ENCODE measurements around the gene TMEM163.
"Not testable (repeated sequence)": the region's sequence is repeated elsewhere in the genome, so short reads cannot be mapped to it uniquely, and the experiment has no call there.

TMEM163 gene

DNA sequence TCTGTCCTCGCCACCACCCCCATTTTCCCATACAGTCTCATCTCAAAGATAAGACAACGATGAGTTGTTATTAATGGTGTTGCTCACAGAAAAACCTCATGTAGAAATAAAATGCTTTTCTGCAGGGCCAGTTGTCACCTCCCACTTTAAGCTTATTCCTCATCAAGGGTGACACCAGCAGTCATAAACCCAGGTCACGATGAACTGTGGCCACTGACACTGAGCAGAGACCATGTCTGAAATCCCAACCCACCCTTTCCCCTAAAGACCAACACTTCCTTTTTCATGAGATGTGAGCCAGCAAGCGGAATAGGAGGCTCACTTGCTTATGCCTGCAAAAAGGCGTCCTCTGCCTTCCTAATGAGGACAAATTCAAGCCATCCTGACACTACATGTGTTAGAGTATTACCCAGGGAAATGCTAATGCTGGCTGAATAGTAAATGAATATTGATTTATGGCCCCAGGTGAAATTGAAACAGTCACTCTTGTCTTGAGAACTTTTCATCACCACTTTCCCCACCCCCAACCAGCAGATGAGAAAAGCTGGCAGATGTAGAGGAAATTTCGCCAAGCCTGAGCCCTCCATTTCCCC lies 236.6 kb downstream of the TMEM163 start:
- TF ChIP-seq, protein P1, sequence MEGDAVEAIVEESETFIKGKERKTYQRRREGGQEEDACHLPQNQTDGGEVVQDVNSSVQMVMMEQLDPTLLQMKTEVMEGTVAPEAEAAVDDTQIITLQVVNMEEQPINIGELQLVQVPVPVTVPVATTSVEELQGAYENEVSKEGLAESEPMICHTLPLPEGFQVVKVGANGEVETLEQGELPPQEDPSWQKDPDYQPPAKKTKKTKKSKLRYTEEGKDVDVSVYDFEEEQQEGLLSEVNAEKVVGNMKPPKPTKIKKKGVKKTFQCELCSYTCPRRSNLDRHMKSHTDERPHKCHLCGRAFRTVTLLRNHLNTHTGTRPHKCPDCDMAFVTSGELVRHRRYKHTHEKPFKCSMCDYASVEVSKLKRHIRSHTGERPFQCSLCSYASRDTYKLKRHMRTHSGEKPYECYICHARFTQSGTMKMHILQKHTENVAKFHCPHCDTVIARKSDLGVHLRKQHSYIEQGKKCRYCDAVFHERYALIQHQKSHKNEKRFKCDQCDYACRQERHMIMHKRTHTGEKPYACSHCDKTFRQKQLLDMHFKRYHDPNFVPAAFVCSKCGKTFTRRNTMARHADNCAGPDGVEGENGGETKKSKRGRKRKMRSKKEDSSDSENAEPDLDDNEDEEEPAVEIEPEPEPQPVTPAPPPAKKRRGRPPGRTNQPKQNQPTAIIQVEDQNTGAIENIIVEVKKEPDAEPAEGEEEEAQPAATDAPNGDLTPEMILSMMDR (IDR thresholded peaks at IDR 0.05; ENCODE audit: low read depth, low read length) = no peak
- DNase-seq (ENCODE audit: extremely low read depth, low read depth) = no peak

DNA sequence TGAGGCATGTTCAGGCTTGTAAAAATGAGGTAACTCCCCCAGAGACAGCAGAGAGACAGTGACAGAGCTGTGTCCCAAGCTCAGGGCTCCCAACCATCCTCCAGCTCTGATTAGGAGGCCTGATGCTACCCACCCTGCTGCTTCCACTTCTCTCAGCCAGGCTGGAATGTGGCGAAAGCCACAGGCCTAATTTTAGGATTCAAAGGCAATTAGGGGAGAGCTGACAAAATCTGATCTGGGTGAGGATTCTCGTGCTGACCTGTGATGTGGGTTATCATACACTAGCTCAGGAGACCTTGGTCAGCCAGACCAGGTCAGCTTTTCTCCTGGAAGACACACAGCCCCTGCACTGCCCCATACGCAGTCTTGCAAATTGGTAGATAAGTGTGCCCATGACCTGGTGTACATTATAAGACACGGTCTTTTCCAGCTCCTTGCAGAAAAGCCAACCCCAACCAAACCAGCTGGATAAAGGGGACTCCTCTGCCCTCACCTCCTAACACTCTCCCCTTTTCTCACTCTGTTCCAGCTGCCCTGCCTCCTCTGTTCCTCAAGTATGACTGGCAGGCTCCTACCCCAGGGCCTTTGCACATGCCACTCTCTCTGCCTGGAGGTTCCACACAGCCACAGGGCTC lies 239.0 kb downstream of the TMEM163 start:
- DNase-seq (ENCODE audit: extremely low read depth, low read depth) = no peak

GRCh38 chr2:134476982-134477381 lies 241.8 kb downstream of the TMEM163 start:
- not testable (repeated sequence) for DNase-seq (ENCODE audit: extremely low read depth, low read depth)

More for the DNA sequence above, 239.0 kb downstream of the TMEM163 start:
- TF ChIP-seq, protein P1 (IDR thresholded peaks at IDR 0.05; ENCODE audit: low read depth, low read length) = no peak

DNA sequence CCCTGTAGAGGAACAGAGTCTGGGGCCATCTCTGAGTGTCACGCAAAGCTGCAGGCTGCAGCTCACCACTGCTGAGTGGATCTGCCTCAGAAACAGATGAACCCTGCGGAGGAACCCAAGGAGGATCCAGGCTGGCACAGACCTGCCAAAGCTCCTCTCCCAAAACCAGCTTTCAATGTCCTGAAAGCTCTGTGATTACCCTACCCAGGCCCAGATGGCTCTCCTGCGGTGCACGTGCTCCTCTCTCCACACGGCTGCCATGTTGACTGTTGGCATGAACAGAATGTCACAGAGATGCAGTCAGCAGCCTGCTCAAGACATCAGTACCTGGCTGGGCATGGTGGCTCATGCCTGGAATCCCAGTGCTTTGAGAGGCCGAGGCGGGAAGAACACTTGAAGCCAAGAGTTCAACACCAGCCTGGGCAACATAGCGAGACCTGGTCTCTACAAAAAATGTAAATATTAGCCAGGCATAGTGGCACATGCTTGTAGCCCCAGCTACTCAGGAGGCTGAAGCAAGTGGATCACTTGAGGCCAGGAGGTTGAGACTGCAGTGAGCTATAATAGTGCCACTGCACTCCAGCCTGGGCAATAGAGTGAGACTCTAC lies 248.1 kb downstream of the TMEM163 start:
- TF ChIP-seq, protein P1 (IDR thresholded peaks at IDR 0.05; ENCODE audit: low read depth, low read length) = no peak
- DNase-seq (ENCODE audit: extremely low read depth, low read depth) = no peak

GRCh38 chr2:134469516-134470115 lies 249.2 kb downstream of the TMEM163 start:
- DNase-seq (ENCODE audit: extremely low read depth, low read depth) = no peak
- TF ChIP-seq, protein P1 (IDR thresholded peaks at IDR 0.05; ENCODE audit: low read depth, low read length) = no peak

GRCh38 chr2:134468776-134469175 lies 250.0 kb downstream of the TMEM163 start:
- TF ChIP-seq, protein P1 (IDR thresholded peaks at IDR 0.05; ENCODE audit: low read depth, low read length) = no peak
- DNase-seq (ENCODE audit: extremely low read depth, low read depth) = no peak

GRCh38 chr2:134468164-134468563 lies 250.6 kb downstream of the TMEM163 start:
- TF ChIP-seq, protein P1 (IDR thresholded peaks at IDR 0.05; ENCODE audit: low read depth, low read length) = no peak
- no peak for DNase-seq (ENCODE audit: extremely low read depth, low read depth)

Measured in AG09319 (cell line).